Stimulated activated CD8-positive, alpha-beta memory T cell treated with anti-CD3 and anti-CD28 coated beads, Interleukin-4, amount 100 ng/mL, for 4 hours (primary cell): Measurements from ENCODE around the gene SHBG.

Experiments
- DNase-seq, 2 donors: peaks; one replicate each; pipeline ENCODE4 v3.0.0-alpha.2; 2020; ENCODE audit warnings: low read depth in 2 of 2, low spot score in 1 of 2

SHBG gene

DNA sequence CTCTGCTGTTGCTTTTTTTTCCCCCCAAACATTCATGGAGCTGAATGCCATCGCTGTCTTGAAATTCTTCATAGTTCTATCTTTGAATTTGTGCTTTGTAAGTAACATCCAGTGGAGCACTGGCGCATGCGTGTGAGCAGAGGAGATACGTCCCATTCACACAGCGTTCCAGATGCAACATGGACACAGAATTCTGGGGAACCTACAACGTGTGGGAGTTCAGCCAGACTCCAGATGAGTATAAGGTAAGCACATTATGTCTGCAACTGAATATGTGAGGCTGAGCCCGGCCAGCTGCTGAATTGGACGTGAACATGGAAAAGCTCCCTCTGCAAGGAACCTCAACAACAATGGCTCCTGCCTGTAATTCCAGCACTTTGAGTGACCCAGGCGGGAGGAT lies 16.5 kb downstream of the SHBG start:
- no peak for DNase-seq

- no peak for DNase-seq
Measured at GRCh38 chr17:7647018-7647417, 17.1 kb downstream of the SHBG start.

GRCh38 chr17:7650509-7651096 lies 20.7 kb downstream of the SHBG start, which contains the start of gene ATP1B2:
Gene ATP1B2, plus strand, starts transcription at chr17:7650926. Its CDS starts 593 bp downstream, at chr17:7651519.
- peak; percentile 57 to 63 for DNase-seq

- no peak for DNase-seq
Measured at GRCh38 chr17:7651097-7651664, 21.2 kb downstream of the SHBG start.

DNA sequence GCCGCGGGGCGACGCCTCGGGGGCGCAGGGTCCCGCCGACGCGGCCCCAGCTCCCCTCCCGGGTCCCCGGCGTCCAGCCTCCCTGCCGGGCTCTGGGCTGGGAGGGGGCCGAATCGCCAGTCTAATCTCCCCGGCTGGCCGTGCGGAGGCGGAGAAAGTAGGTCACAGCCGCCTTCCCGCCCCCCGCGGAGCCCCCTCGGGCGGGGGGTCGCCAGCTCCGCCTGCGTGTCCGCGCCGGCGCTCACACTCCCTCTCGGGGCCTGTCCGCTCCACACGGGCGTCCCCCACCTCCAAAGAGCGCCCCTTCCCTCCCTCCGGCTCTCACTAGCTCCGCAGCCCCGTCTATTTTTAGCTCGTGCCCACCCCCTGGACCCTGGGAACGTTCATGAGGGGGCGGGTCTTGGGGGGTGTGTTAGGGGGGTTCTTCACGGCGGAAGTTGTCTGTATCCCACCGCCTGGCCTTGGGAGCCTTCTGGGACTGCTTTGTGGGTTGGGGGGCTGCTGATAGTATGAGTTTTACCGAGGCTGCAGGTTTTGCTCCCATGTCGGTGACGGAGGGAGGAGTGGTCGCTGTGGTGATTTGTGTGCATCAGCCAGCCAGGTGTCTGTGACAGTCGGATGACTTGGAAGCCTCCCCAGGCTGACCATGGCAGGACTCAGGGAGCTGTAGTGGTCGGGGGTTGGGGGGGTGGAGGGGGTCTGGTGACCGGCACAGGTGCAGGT lies 21.9 kb downstream of the SHBG start:
- no peak for DNase-seq

- no peak for DNase-seq
Measured at GRCh38 chr17:7652388-7653356, 22.7 kb downstream of the SHBG start.

- no peak for DNase-seq
Measured at GRCh38 chr17:7654832-7655540, 25.1 kb downstream of the SHBG start.

DNA sequence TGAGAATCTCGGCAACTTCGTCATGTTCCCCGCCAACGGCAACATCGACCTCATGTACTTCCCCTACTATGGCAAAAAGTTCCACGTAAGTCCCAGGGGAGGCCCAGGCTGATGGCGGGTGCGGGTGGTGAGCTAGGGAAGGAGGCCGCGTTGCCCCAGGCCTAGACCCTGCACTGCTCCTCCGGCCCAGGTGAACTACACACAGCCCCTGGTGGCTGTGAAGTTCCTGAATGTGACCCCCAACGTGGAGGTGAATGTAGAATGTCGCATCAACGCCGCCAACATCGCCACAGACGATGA lies 25.6 kb downstream of the SHBG start:
- no peak for DNase-seq

DNA sequence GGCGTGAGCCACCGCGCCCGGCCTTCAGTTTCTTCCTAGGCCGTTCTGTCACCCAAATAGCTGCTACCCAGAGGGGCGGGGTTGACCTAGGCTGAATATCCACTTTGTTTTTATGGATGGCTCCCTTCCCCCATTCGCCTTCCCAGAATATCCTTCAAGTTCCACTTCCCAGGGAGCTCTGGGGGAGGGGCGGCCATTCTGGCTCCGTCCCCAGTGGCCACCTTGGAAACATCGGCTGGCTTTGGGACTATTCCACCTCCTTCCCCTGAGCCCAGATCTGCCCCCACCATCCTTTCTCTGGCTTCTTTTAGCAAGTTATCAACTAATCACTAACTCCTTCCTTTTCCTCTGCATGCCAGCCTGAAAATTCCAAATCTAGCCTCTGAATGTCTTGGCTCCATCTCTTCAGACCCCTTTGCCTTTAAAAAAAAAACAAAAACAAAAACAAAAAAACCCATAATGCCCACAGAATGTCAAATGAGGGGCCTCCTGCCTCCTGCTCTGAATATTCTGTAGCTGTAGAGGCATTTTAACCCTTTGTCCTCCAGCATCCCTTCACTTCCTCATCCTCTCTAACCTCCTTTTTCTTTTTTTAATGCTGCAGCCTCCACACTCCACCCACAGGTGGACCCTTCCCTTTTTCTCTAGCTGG lies 27.1 kb downstream of the SHBG start:
- no peak for DNase-seq

GRCh38 chr17:7667656-7668406 lies 37.9 kb downstream of the SHBG start:
- DNase-seq: no peak

- no peak for DNase-seq
Measured at GRCh38 chr17:7668482-7668881, 38.5 kb downstream of the SHBG start.

DNA sequence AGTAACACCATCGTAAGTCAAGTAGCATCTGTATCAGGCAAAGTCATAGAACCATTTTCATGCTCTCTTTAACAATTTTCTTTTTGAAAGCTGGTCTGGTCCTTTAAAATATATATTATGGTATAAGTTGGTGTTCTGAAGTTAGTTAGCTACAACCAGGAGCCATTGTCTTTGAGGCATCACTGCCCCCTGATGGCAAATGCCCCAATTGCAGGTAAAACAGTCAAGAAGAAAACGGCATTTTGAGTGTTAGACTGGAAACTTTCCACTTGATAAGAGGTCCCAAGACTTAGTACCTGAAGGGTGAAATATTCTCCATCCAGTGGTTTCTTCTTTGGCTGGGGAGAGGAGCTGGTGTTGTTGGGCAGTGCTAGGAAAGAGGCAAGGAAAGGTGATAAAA lies 43.3 kb downstream of the SHBG start:
- no peak for DNase-seq

DNA sequence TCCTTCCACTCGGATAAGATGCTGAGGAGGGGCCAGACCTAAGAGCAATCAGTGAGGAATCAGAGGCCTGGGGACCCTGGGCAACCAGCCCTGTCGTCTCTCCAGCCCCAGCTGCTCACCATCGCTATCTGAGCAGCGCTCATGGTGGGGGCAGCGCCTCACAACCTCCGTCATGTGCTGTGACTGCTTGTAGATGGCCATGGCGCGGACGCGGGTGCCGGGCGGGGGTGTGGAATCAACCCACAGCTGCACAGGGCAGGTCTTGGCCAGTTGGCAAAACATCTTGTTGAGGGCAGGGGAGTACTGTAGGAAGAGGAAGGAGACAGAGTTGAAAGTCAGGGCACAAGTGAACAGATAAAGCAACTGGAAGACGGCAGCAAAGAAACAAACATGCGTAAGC lies 45.0 kb downstream of the SHBG start:
- no peak for DNase-seq

- DNase-seq: no peak
Measured at GRCh38 chr17:7676533-7676932, 46.6 kb downstream of the SHBG start.

DNA sequence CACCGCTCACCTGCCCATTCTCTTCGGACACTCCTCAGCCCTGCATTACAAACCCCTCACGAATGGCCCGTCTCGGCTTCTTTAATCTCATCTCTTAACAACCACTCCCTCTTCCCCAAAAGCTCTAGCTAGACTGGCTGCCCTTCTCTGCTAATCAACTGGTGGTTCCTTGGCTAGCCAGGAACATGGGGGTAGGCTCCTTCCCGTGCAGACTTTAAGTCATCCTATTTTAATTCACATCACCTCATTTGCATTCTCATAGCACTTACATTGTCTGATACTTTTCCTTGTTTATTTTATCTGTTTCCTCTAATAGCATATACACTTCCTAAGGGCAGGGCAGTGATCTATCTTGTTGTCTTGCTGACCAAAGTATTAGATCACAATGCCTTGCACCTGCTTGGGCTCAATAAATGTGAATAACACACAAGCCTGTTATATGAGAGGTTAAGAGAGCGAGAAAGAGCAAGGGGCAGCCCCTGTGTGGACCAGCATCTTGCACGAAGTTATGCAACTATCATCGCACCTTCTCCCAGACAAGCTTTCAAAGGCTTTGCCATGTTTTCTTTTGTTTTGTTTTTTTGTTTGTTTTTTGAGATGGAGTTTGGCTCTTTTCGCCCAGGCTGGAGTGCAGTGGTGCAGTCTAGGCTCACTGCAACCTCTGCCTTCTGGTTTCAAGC lies 47.6 kb downstream of the SHBG start:
- no peak for DNase-seq
